GM13977 (cell line): ENCODE measurements around the gene GNAL.

Experiments used
- DNase-seq: peaks from one replicate; pipeline ENCODE4 v3.0.0; 2012; ENCODE audit warnings: low spot score
- in situ Hi-C: fragments of 300-500 bp; cut with MboI; formaldehyde crosslinking; loops from one replicate; pipeline ENCODE4 v1.12.0; 2022; ENCODE audit warnings: low sequenced_read_pairs, low pct_unique_long_range_greater_than_20kb, mixed read lengths, inconsistent platforms; ENCODE audit not compliant: unreplicated experiment
- TF ChIP-seq, protein P1 (sequence below): IDR thresholded peaks from 2 replicates; pipeline ENCODE4 v1.5.1; 2012; ENCODE audit warnings: mild to moderate bottlenecking, control low read depth; ENCODE audit not compliant: insufficient read depth; ENCODE audit errors: extremely low read depth, missing control alignments

Gene GNAL

DNA sequence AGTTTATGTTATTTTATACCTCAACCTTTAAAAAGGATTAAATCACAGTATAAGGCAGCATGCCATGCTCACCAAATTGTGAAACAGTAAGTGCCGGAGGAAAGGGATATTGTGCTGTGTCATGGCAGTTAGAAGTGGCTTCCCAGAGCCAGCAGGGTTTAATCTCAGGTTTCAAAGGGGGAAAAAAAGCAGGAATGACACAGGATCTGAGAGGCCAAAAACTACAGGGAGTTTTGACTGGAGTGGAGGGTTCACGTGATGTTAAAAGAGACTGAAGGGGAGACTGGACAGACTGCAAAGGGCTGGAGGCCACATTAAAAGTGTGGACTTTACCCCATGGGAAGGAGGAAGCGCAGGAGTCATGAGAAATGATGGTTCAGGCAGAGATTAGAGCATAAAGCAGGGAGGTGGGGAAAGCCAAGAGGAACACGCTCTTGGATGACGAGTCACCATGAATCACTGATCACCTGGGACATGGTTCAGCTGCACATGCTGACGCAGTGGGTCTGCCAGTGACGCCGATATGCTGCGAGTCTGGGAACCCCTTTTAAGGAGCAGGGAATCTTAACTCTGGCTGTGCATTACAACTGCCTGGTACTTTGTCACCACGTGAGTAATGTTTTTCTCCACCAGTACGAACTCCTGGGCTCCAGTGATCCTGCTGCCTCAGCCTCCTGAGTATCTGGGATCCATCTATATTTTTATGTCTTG lies 168.3 kb downstream of the GNAL start:
- TF ChIP-seq, protein P1, sequence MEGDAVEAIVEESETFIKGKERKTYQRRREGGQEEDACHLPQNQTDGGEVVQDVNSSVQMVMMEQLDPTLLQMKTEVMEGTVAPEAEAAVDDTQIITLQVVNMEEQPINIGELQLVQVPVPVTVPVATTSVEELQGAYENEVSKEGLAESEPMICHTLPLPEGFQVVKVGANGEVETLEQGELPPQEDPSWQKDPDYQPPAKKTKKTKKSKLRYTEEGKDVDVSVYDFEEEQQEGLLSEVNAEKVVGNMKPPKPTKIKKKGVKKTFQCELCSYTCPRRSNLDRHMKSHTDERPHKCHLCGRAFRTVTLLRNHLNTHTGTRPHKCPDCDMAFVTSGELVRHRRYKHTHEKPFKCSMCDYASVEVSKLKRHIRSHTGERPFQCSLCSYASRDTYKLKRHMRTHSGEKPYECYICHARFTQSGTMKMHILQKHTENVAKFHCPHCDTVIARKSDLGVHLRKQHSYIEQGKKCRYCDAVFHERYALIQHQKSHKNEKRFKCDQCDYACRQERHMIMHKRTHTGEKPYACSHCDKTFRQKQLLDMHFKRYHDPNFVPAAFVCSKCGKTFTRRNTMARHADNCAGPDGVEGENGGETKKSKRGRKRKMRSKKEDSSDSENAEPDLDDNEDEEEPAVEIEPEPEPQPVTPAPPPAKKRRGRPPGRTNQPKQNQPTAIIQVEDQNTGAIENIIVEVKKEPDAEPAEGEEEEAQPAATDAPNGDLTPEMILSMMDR = no peak
- DNase-seq = no peak
- in situ Hi-C loops = no loop called here

DNA sequence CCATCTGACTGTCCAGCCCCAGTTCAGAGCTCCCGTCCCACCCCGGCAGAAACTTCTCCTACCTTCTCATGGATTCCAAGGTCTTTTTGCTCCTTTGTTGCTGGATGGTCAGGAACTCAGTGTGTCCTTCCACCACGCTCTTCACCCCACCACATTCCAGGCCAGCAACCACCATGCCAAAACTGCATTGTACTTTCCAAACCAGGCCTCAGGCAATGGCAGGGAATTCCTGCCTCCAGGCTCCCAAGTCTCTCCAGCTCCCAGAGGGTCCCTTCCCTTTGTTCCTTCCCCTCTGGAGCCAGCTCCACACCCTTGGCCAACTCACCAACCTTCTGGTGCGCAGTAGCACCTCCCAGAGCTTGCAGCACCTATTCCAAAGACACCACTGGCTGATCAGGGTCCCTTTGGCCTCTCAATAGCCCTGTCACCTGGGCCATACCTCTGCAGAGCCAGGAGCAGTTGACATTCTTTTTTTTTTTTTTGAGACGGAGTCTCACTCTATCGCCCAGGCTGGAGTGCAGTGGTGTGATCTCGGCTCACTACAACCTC lies 170.3 kb downstream of the GNAL start:
- no peak for DNase-seq
- TF ChIP-seq, protein P1 = no peak
- in situ Hi-C loops = no loop called here

DNA sequence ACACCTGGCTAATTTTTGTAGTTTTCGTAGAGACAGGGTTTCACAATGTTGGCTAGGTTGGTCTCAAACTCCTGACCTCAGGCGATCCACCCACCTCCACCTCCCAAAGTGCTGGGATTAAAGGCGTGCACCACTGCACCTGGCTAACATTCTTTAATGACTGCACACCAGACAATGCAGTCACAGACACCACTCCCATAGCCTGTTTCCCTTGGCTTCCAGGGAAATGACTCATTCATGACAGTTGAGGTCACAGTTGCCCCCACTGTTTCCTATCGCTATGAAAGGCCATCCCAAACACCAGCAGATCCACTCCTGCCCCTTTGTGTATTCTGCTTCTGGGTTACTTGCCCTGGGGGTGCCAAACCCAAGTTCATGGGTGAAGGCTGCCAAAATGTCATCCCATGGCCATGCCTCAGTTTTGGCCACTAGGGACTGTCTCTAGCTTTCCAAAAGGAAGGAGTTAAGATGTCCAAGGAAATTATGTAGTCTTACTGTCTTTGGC lies 170.9 kb downstream of the GNAL start:
- DNase-seq = no peak
- in situ Hi-C loops = no loop called here
- TF ChIP-seq, protein P1 = no peak

DNA sequence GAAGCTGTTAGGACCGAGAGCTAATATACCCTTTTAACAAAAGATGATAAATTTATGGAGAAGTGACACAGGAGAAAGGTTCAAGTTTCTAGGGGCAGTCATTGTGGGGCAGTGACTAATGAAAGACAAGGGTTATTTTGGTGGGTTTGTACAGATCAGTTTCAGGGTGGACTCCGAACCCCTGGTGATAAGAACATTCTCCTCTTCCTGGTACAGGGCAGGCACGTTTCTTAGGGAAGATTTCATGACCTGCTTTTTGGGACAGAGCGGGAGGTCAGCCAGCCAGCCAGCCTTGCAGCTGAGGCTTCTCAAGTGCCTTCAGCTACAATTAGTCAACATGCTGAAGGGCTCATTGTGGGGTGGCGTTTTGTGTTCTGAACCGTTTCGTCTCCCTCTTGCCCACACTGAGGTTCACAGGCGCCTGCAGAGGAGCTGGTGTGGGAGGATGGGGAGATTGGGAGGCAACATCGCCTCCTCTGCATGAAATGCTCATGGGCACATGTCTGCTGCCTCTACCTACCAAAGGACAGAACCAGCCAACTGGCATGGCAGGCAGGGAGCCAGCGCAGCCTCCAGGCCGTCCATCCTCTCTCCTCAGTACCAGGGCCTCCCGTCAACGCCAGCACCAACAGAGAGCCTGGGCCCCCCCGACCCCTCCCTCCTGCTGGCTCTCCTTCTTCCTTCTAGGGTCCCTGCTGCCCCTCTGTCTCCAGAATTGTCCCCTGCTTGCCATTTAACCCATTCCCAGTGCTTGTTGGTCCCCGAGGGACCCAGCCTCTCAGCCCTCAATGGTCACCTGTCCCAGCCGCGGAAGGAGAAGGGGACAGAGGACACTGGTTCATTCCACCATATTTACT lies 171.8 kb downstream of the GNAL start:
- in situ Hi-C loops = no loop called here
- TF ChIP-seq, protein P1 = no peak
- no peak for DNase-seq

DNA sequence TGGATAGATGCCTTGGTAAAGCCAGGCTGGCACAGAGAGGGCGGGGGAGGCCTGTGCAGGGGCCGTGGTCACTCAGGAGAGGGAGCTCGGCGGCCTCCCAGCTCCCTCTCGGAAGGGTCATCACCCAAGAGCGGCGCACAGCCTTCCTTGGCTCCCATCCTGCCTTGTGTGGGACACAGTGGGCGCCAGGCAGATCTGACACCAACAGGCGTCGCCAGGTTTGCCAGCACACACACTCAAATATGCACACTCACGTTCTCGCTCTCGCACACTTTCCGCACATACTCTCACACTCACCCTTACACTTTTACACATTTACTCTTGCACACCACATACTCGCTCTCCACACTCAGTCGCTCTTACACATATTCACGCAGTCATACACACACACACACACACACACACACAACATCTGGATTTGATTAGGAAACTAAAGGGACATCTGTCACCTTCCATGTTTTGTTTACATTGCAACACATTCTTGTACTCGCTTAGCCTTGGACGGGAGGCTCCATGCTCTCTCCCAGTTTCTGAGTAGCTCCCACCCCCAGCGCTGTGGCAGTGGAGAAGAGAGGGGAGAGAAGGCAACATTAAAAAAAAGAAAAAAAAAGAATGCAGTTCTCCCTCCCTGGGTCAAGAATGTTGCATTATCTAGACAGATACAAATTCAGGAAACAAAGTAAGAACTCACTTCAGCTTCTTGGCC lies 172.7 kb downstream of the GNAL start:
- in situ Hi-C loops = no loop called here
- TF ChIP-seq, protein P1 = no peak
- no peak for DNase-seq
